H54 (cell line): ENCODE results near the gene MARK4.

Experiments used
- DNase-seq: peaks from one replicate; pipeline ENCODE4 v3.0.0; 2011; ENCODE audit warnings: low spot score, mixed read lengths; ENCODE audit not compliant: insufficient read length
- FAIRE-seq: peaks from 3 replicates; lab custom pipeline; 2011; peaks lifted over from hg19 to GRCh38; lab: Jason Lieb, UNC
- POLR2A ChIP-seq: IDR thresholded peaks from 2 replicates; pipeline ENCODE4 v1.6.1; 2011; ENCODE audit warnings: low read depth, mild to moderate bottlenecking, low read length

Gene MARK4

DNA sequence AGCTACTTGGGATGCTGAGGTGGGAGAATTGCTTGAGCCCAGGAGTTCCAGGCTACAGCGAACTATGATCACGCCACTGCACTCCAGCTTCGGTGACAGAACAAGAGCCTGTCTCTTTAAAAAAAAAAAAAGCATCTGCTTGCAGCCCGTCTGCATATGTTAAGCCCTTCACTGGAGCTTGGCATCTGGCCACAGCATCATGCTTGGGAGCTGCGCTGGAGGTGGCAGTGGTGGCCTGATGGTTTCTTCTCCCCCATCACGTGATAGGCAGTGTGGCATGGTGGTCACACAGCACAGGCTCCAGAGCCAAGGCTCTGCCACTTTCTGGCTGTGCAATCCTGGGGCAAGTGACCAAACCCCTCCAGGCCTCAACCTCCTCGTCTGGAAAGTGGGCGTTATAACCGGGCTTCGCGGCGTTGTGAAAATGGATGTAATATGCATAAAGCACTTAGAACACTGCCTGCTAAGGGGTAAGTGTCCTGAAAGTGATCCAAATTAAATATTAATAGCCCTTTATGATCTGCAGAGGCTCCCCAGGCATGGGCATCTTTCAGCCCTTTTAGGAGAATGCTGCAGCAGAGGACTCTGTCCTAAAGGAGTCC, 24.4 kb downstream of the MARK4 start:
- TF ChIP-seq POLR2A, result no peak
- FAIRE-seq (no peak), DNase-seq (no peak)

GRCh38 chr19:45276284-45276687, 25.2 kb downstream of the MARK4 start:
- FAIRE-seq, result no peak
- no peak for TF ChIP-seq POLR2A
- no peak for DNase-seq

DNA sequence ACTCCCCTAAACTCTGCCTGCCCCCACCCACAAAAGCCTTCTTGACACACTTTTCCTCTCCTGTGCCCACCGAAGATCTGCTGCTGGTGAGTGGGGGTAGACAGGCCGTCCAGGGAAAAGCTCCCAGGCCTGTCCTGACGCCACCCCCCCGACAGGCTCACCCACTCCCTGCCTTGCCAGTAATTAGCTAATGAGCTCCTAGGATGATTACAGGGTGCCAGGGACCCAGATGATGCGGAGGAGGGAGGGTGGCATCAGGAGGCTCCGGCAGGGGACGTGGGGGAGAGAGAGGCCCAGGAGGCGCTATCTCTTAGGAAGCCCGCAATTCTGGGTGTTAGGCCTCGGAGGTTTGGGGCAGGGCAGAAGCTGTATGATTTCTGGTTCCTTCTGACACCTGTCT, 27.0 kb downstream of the MARK4 start:
- no peak for TF ChIP-seq POLR2A
- DNase-seq, result no peak
- FAIRE-seq, result no peak

- FAIRE-seq, result no peak
- TF ChIP-seq POLR2A, result no peak
- DNase-seq, result no peak
These were observed 28.6 kb downstream of the MARK4 start for GRCh38 chr19:45279587-45280192.

GRCh38 chr19:45280471-45280961, 29.4 kb downstream of the MARK4 start:
- DNase-seq, result no peak
- no peak for FAIRE-seq

DNA sequence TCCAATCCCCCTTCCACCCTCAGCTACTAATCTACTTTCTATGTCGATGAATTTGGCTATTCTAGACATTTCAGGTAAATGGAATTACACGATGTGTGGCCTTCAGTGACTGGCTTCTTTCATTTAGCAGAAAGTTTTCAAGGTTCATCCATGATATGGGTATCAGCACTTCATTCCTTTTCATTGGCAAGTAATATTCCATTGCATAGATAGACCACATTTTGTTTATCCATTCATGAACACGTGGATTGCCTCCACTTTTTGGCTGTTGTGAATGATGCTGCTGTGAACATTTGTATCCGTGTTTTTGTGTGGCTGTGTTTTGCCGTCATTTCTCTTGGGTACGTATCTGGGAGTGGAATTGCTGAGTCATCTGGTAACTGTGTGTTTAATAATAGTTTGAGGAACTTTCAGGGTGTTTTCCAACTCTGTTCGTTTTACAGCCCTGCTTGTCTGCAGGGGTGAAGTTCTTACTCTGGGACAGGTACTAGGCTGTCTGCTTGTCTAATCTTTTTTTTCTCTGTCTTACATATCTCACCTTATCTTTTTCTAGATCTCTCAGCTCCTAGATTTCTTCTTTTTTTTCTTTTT, 32.5 kb downstream of the MARK4 start:
- TF ChIP-seq POLR2A, result no peak
- FAIRE-seq, result no peak
- DNase-seq, result no peak

More at GRCh38 chr19:45280471-45280961, 29.4 kb downstream of the MARK4 start:
- TF ChIP-seq POLR2A, result no peak

- TF ChIP-seq POLR2A, result no peak
- FAIRE-seq, result no peak
- no peak for DNase-seq
These were observed 39.4 kb downstream of the MARK4 start for GRCh38 chr19:45290381-45290931.

- DNase-seq (no peak), FAIRE-seq (no peak)
- TF ChIP-seq POLR2A, result no peak
These were observed 40.8 kb downstream of the MARK4 start for GRCh38 chr19:45291834-45292233.

- no peak for TF ChIP-seq POLR2A
- FAIRE-seq, result no peak
- DNase-seq, result no peak
These were observed 42.6 kb downstream of the MARK4 start for GRCh38 chr19:45293682-45294081.

GRCh38 chr19:45294291-45295029, 43.4 kb downstream of the MARK4 start:
- no peak for DNase-seq
- no peak for TF ChIP-seq POLR2A

DNA sequence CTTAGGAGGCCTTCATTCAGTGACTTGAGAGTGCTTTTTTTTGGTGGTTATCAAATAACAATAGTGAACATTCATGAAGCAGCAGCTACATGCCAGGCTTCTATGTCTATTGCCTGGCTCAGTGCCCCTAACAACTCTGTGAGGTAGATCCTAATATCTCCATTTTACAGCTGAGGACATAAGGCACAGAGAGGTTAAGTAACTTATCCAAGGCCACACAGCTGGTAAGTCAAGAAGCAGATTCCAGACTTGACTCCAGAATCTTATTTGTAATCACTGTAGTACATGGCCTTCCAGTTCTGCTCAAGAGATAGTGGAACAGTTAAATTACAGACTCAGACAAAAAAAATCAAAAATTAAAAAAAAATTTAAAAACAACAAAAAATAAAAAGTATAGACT, 44.8 kb downstream of the MARK4 start:
- FAIRE-seq (no peak), DNase-seq (no peak)
- TF ChIP-seq POLR2A, result no peak

More at GRCh38 chr19:45294291-45295029, 43.4 kb downstream of the MARK4 start:
- no peak for FAIRE-seq

DNA sequence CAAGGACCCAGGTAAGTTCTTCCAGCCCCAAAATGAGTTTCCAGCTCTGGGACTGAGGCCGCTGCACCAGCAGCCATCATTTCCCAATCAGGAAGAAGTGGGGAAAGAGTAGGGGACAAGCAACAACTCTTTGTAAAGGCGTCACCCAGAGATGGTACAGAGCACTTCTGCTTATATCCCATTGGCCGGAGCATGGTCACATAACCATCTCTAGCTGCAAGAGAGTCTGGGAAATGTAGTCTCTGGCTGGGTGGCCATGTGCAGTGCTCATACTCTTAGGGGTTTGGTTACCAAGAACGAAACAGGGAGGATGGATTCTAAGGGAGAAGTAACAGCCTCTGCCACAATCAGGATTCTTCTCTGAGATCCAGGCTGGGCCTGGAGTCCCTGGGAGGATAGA, 45.3 kb downstream of the MARK4 start:
- FAIRE-seq (no peak), DNase-seq (no peak)
- no peak for TF ChIP-seq POLR2A

- DNase-seq (no peak), FAIRE-seq (no peak)
- TF ChIP-seq POLR2A, result no peak
These were observed 46.6 kb downstream of the MARK4 start for GRCh38 chr19:45297674-45298073.

- DNase-seq (no peak), FAIRE-seq (no peak)
- no peak for TF ChIP-seq POLR2A
These were observed 47.2 kb downstream of the MARK4 start for GRCh38 chr19:45298264-45298663.
